GM18517 (cell line): Measurements from ENCODE around the gene CEMIP2.

Experiments used
- ATAC-seq: cut with Tn5 transposase; IDR thresholded peaks from one replicate; pipeline ENCODE4 v1.9.1; 2021; ENCODE audit warnings: mild to moderate bottlenecking, moderate library complexity; ENCODE audit not compliant: unreplicated experiment

The CEMIP2 gene

DNA sequence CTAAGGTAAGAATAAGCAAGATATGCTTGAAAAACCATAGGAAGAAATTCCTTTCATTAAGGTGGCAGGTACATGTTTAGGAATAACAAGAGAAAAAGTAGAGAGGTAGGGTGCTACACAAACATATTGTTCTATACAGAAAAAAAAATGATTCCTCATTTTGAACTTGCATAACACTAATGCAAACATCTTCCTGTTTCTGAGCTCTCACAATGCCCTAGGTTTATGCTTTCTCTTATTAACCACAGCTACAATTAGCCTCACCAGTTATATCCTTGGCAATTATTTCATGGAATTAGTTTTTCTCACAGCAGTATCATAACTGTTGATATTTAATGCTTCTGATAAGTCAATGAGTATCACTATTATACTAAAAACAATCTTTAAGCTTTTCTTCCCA lies 20.7 kb downstream of the CEMIP2 start:
- no peak for ATAC-seq

DNA sequence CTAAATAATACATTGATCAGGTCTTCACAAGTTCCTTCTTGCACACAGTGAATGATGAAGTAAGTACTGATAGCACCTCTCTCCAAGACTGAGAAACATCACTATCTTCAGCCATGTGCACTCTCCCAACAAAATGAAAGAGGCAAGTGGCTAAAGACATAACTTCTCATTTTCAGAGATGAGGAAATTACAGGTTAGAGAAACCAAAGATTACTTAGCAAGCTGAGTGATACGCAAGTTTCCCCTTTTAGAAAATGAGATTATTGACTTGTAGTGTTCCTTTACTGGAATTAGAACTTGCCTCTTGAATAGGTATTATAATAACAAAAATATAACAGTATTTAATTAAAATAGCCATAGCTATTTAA lies 21.6 kb downstream of the CEMIP2 start:
- ATAC-seq = no peak

DNA sequence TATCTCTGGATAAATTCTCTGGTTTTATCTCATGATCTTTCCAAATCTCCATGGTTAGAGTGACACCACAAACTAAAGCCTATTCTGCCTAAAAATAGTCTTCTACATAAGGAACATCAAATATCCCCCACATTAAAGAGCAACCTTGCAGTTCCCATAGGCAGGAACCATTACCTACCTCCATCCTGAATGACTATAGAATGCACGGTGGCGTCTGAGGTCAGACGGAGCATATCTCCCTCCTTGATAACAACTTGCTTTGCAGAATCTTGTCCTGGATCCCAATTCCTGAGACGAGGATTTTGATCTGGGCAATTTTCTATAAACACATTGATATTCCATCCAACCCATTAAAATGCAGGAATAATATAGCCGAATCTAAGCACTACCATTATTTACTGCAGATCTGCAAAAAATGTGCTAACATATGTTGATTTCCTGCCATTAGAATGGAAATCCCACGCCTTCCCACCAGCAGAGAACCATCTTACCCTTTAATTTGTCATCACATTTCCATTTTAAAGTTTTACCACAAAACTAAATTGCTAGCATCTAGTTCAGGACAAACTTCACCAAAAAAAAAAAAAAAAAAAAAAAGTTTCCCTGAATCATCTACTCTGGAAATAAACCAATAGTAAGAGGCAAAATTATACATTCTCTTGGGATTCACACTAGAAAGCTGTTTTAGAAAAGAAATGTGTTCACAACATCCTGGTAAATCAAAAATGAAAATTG lies 22.1 kb downstream of the CEMIP2 start:
- ATAC-seq = no peak

DNA sequence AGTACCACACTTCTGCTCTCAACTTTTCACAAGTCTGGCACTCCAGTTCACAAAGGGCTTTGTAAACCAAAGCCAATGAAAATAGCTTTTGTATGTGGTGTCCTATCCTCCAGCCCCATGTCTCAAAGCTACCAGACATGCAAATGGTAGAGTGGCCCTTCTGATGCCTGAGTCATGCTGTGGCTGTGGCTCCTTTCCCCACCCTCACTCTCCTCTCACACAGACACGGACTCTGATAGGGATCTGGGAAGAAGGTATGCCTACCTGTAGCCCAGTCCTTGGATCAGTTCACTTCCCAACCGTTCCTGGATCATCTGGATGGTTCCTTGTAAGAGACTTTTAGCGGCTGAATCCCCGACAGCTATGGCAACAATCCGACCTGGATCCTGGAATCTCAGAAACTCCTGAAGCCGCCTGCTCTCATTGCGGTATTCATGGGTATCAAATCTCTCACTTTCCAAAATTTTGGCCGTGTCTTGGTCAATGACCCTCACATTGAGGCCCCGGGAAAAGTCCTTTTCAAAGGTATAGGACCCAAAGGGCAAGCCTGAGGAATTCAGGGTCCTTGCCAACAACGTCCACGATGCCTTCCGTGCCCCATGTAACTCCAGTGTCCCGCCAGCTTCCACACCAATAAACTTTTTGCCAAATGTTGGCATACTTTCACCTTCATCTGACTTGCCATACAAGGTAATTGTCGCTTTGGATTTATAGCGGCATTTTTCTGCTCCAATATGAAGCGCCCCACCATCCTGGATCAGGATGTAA lies 23.4 kb downstream of the CEMIP2 start:
- no peak for ATAC-seq

DNA sequence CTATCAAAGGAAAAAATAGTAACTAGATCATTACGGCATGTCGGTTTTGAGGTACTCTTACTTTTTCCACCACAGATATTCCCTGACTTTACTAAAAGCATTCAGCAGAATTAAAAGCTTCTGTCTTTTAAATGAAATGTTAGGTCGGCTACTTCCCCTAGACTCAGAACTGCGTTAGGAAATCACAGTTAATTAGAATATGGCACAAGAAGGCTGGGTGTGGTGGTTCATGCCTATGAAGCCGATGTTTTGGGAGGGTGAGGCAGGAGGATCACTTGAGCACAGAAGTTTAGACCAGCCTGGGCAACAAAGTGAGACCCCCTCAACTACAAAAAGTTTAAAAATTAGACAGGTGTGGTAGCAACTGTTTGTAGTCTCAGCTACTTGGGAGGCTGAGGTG lies 24.4 kb downstream of the CEMIP2 start:
- no peak for ATAC-seq

DNA sequence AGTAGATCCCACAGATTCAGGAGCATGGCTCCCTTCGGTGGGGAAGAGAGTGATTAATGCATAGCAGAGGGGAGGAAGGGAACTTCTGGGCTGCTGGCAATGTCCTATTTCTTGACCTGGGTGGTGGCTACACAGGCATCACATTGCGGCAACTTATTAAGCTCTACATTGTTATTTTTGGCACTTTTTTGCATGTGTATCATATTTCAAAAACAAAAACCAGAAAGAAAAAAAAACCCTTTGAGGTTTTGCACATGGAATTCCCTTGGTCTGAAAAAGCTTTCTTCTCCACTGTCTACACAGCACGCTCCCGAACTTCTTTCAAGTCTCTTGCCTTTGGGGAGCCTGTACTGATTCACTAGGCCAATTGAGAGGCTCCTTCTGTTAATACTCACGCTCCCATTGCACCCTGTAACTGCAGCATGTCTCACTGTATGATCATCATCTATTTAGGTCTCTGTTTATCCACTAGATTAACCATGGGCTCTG lies 25.1 kb downstream of the CEMIP2 start:
- ATAC-seq = no peak

DNA sequence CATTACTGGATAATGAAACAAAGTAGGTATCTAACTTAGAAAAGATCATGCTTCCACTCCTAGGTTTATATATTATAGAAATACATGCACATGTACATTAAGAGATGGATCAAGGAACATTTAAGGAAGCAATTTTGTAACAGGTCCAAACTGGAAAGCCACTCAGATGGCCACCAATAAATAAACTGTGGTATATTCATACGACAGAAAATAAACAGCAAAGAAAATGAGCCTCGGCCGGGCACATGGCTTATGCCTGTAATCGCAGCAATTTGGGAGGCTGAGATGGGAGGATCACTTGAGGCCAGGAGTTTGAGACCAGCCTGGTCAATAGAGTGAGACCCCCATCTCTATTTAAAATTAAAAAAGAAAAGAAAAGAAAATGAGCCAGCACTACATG lies 25.6 kb downstream of the CEMIP2 start:
- no peak for ATAC-seq

DNA sequence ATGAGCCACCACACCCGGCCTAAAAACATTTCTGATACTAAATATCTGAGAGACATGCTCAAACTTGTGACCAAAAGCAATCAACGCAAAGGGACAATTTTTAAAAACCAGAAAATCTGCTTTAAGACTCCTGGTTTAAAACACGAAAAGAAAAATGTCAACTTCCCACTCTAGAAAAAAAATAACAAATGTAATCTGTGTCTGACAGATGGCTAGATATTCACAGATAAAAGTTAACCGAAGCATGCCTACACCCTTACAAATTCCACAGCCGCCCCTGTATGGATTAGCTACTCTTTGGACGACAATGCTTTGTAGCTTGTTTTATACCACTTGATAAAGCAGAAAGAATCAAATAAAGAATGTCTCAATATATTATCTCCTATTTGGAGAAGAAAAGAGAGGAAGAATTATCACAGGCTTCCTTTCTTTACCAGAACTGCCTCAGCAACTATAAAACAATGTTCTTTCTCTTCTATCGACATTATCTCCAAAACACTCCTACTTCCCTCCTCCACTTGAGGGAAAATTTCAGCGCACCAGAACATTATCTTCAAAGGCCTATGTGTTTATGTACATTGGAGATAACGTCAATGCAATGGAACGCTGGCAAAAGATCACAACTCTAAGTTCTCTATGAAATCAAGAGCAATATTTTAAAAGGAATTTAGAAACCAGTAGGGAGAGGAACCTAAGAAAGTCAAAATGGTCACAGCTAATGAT lies 26.2 kb downstream of the CEMIP2 start:
- no peak for ATAC-seq

DNA sequence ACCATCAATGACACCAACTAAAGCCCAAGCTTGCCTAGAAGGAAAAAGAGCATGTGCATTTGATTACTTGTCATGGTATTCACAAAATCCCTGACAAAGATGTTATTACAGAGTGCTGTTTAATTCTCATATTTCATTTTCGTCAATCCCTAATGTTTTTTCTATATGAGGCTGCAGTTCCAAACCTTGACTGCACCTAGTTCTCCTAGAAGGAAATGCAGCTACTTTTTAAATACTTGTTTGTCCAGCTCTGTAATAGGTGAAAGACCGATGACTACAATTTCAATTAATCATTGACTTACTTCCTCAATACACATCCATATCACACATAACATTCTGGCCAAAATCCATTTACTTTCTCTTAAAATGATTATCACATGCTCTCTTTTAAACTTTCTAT lies 28.1 kb downstream of the CEMIP2 start:
- no peak for ATAC-seq

DNA sequence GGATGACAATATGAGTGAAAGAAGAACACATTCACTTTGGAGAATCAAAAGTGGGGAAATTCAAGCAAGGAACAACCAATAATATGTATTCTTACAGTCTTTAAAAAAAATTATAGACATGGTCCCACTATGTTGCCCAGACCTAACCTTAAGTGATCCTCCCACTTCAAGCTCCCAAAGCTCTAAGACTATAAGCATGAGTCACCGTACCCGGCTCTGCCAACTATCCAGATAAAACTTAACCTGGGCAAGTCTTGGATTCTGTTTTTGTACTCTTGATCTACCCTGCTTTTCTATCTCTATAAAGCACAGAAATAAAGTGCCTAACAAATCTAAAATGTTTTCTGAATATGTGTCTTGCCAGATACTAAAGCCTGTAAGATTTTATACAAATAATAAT lies 30.9 kb downstream of the CEMIP2 start:
- ATAC-seq = no peak

DNA sequence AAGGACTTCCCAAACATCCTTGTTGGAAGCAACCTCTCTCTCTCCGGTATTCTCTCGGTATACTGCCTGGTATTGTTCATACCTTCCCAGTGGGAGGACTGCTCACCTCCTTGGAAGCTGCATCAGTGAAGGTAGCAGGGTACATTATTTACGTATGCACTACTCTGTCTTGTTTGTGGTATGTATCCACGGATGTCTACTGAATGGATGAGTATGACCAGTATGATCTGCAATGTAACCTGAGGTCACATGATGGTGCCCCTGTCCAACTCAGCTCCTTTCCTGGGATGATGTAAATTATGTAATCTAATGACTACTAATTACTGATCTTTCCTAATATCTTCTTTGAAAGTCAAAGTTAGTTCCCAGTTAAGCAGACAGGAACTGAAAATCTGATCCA lies 32.1 kb downstream of the CEMIP2 start:
- ATAC-seq = no peak

DNA sequence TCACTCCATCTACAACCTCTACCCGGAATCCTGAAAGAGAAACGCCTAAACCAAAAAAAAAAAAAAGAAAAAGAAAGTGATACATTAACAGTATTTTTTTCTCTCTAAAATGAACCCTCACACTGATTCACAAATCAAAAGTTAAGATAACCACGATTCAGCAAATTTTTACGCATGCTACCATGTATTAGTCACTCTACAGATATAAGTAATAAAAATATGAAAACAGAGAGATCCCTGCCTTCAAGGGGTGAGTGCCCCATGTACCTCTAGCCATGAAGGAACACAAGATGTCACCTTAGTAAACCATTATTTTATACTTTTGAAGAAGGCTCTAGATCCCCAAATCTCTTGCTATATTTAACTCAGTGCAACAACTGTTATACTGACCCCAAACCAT lies 33.4 kb downstream of the CEMIP2 start:
- ATAC-seq = no peak

DNA sequence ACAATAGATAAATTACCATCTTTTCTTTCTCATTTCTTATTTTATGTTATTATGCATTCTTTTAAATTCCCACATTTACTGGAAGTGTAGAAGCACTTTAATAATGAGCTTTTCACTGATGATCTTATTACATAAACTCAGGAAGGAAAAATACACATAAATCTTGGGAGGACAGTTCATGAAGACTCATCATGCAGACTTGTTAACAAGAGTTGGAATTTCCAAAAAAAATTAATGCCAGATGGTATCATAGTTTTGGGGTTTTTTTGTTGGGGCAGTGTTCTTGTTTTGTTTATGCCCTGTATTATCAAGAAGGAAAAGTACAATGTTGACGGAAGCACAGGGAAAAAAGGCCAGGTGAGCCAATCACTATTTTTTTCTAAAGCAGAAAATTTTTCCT lies 35.1 kb downstream of the CEMIP2 start:
- no peak for ATAC-seq

DNA sequence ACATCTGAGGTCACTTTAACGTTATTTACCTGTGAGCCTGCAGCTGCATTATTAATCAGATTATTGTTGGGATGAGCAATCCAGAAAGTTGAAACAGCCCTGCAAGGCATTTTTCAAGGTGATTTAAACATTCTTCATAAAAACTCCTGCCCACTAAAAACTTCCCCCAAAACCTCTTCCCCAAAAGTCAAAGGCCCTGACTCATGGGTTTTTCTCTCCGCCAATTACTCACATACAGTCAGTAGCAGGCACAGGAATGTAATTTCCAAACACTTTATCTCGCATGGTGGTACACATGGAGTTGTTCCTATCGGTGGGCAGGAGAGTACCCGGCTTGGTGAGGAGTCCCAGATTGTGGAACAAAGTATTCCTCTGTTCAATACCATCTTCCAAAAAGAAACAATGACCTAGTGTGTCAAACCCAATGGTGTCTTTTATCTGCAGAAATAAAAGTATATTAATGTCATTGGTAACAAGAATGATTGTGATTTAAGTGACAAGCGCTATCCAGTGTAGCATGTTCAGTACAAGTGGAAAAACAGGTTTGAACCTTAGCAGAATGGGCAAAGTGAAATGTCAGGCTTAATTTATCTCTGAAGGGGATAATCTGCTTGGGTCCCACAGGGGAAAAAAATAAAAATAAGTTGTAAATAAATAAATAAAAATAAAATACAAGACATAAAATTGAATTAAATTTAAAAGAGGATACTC lies 38.3 kb downstream of the CEMIP2 start:
- ATAC-seq = no peak

DNA sequence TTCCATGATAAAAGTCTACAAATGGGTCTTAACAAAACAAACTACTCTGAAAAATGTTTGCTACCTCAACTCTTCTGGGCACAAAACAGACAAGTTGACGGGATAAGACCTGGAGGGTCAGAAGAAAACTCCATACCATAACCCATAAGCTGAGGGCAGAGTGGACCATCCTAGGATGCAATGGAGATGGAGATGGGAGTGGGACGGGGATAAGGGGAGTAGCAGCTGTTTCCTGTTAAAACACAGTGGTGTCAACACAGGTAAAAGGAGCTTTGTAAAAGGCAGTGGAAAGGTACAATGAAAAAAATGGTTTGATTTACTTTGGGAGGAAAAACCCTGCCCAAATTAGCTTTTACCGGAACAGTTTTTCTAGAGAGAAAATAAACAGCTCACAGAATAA lies 41.6 kb downstream of the CEMIP2 start:
- ATAC-seq = no peak

DNA sequence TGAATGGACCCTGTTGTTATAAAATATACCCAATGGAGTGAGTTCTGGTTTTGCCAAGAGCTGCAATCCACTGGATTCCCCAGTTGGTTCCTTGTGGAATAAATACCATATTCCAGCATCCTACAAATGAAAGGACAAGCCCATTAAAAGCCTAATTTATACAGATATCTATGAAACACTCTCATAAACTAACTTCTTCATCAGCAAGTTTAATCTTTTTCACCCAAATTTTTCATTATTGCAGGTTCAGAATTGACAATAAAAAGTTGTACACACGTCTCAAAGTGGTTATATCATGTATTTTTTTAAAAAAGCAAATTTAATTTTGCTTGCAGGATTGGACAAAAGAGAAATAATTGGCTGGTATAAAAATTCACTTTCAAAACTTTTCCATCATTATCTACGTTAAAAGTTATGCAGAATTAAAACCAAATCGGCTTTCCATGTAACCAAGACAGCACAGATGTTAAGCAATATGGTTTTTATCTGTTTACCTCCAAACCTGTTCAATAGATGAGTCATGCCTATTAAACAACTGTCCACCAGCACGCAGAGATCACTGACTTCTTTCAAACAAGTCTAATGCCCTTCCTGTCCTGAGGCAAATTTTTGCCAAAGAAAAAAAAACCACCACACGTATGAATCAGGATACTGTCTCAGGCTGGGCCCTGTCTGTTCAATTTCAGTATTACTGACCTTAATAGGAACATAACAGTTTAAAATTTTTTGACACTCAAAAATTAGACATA lies 42.5 kb downstream of the CEMIP2 start:
- no peak for ATAC-seq

DNA sequence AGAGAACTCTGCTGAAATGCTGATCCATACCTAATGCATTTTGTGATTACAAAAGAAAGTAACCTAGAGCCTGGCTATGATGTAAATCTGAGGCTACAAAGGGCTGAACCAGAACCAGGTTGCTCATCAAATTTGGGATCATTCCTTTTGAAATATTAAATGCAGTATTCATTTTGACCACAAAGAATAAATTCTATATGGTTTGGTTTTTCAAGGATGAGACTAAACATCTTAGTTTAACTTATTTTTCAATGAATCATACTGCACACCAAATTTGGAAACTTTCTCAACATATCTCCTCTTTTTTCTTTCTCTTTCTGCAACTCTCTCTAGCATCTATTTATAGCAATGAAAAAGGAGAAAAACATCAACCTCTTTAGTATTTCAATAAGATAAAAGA lies 46.5 kb downstream of the CEMIP2 start:
- no peak for ATAC-seq

DNA sequence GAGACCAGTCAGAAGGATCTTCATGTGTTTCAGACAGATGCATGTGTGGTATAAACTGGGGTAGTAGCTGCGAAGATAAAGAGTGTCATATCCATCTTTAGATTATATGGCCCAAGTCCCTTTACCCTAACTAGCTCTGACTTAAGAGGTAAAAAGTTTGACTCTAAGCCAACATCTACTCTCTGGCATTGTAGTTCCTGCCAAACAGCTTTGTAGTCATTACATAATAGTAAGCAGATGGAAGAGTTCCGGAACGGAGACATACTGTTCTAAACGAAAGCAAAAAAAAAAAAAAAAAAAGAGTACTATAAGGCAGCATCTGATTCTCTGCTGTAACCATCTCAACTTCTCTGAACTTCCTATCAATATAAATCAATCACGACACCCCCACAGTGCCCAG lies 48.8 kb downstream of the CEMIP2 start:
- no peak for ATAC-seq

DNA sequence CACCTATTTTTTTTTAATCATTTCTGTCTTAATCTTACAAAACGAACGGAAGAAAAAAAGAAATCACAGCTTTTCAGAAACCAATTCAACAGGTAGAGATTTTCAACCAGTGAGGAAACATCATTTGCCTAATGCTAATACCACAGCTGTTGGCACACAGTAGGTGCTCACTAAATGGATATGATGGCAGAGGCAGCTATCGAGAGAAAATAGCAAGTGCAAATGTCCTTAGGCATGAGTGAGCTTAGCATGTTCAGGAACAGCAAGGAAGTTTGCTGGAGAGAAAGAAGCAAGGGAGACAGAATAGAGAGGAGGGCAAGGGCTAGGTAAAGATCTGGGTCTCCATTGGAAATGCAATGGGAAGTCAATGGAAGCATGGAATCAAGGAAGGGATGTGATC lies 49.2 kb downstream of the CEMIP2 start:
- no peak for ATAC-seq

DNA sequence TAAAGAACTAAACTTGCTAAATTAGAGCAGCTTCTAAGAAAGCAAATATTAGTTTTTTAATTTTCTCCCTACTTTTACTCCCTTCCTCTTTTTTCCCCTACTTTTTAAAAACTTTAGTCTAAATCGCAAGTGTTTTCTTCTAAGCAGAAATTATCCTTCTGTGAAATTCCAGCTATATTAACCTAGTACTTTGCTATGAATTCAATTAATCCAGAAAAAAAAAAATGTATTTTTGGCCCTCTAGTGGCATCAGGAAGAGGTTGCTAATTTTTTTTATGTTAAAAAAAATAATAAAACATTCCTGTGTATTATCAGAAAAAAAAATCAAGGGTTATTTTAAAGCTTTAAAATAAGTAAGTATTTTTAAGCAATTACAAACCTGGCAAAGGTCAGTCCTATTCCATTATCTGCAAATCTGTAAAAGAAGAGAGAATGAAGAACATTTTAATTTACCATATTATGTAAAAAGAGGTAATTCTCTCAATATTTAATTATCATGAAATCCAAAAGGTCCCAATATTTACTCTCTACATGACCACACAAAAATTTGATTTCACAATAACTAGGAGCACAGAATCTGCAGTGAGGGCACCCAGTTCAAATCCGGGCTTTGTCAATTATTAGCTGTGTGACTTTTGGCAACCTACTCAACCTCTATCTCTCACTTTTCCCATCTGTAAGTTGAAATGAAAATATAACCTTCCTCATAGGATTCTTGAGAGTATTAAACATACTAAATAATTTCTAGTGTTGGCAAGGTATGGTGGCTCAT lies 52.0 kb downstream of the CEMIP2 start:
- ATAC-seq = no peak
